ENCODE data around the gene FOLR2.

FOLR2 gene

GRCh38 chr11:72223615-72224563 is 7.3 kb downstream of the FOLR2 start:
- DNase-seq (ENCODE audit: low read depth), result no peak
- TF ChIP-seq, protein P1, sequence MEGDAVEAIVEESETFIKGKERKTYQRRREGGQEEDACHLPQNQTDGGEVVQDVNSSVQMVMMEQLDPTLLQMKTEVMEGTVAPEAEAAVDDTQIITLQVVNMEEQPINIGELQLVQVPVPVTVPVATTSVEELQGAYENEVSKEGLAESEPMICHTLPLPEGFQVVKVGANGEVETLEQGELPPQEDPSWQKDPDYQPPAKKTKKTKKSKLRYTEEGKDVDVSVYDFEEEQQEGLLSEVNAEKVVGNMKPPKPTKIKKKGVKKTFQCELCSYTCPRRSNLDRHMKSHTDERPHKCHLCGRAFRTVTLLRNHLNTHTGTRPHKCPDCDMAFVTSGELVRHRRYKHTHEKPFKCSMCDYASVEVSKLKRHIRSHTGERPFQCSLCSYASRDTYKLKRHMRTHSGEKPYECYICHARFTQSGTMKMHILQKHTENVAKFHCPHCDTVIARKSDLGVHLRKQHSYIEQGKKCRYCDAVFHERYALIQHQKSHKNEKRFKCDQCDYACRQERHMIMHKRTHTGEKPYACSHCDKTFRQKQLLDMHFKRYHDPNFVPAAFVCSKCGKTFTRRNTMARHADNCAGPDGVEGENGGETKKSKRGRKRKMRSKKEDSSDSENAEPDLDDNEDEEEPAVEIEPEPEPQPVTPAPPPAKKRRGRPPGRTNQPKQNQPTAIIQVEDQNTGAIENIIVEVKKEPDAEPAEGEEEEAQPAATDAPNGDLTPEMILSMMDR (IDR thresholded peaks at IDR 0.05; ENCODE audit: low read depth, low read length, missing control alignments), result no peak

DNA sequence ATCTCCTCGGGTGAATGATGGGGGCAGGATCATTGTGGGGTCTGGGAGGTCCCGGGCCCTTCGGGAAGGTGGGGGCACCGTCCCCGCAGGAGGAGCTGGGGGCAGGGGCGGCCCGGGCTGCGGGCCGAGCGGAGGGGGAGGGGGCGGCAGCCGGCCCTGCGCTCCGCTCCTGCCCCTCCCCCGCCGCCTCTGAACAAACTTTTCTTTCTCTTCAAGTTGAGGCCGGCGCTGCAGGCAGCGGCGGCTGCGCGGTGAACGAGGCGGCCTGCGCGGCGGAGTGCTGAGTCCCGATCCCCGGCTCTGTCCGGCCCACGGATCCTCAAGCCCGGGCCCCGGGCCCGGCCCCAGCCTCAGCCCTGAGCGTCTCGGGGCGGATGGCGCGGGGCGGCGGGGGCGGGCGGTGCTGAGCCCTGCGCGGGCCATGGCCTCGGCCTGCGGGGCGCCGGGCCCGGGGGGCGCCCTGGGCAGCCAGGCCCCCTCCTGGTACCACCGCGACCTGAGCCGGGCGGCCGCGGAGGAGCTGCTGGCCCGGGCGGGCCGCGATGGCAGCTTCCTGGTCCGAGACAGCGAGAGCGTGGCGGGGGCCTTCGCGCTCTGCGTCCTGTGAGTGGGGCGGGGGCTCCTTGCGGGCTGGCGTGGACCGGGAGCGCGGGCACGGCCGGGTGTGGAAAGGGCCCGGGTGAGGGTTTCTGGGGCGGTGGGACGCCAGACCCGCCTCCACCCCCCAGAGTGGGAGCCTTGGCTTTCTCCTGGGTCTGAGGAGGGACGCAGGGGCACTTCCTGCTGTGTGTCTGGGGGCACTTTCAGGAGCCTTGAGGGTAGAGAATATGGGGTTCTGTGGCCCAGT is 8.2 kb downstream of the FOLR2 start, which contains the start of gene INPPL1:
TSS of gene INPPL1 (plus strand) at position 204 of the 847 bp plus-strand sequence. CDS start at position 422, 218 bp downstream.
- TF ChIP-seq, protein P1 (IDR thresholded peaks at IDR 0.05; ENCODE audit: low read depth, low read length, missing control alignments), result no peak
- peak within 1 kb of the TSS; percentile 79 for H3K4me3 ChIP-seq (ENCODE audit: low read depth, low read length)
- no peak for DNase-seq (ENCODE audit: low read depth)

More at GRCh38 chr11:72223615-72224563, 7.3 kb downstream of the FOLR2 start:
- peak overlapping the region; percentile 79 for H3K4me3 ChIP-seq (ENCODE audit: low read depth, low read length)

DNA sequence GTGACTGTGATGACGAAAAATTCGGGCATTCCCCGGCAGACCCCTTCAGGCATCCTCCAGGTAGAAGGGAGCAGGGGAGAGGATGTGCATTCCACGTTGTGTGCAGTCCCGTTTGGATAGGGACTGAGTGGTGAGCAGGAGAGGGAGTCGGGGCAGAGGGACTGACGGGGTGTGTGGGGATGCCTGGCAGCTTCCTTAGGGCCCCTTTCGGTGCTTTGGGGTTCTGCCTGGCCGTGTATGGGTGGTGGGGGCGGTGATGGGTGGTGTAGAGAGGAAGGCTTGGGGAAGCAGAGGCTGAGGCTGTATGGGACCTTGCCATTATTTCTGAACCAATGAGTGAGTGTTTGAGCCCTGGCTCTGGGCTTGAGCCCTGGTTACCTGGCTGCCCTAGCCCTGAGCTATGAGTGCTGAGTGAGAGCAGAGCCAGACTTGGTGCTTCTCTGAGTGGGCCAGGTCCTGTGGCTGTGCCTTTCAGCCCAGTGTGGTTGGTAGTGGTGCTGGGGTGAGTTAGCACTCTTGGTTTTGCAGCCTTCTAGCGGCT is 8.9 kb downstream of the FOLR2 start:
- TF ChIP-seq, protein P1 (IDR thresholded peaks at IDR 0.05; ENCODE audit: low read depth, low read length, missing control alignments), result no peak
- no peak for DNase-seq (ENCODE audit: low read depth)
- peak overlapping the region; percentile 79 for H3K4me3 ChIP-seq (ENCODE audit: low read depth, low read length)

DNA sequence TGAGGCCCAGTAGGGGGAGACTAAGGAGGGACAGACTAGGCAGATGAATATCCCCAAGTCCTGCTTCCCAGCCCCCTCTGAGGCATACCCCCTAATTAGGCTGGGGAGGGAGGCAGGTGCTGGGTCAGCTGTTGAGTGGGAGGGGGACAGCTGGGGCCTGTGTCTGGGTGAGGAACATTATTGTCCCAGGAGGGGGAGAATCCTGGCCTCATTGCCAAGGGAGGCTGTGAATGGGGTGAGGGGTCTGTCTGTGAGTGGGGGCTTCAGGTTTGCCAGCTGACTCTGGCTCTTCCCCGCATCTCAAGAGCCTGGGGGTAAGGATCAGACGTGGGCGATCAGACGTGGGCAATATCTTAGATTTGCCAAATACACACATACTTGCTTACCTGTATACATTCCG is 10.1 kb downstream of the FOLR2 start:
- H3K4me3 ChIP-seq (ENCODE audit: low read depth, low read length), result no peak overlapping the region
- TF ChIP-seq, protein P1 (IDR thresholded peaks at IDR 0.05; ENCODE audit: low read depth, low read length, missing control alignments), result no peak
- DNase-seq (ENCODE audit: low read depth), result no peak

DNA sequence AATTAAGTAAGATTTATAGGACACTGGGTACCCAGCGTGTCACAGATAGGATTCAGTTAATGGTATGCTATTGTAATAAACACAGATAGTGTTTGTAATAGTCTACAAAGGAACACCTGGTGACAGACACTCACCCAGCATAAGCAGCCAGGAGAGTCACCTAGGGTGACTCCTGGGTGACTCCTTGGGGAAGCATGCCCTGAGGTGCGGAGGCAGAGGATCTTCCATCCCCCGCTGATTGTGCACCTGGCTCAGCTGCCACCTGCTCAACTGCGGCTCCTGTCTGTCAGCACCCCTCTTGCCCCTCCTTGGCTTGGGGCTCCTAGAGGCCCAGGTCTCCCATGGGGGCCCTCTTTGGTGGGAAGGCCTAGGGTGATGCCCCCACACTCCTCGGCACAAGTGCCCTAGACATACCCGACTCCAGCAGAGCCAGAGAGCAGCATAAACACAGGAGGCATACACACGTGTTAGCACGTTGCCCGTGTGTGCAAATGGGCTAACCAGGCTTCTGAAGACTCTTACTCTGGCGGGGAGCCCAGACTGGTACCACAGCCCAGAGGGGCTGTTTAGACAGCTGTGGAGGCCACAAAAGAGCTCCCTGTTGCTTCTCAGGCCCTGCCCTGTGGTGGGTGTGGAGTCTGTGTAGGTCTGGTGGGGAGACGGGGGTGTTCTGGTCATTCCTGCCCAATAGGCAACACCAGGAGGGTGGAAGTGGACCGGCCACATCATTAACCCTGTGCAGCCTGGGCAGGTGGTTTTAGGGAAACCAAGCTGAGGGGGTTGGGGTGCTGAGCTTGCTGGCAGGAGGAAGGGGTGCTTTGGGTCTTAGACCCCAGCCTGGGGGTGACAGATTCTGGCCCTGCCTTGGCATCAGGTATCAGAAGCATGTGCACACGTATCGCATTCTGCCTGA is 11.0 kb downstream of the FOLR2 start:
- DNase-seq (ENCODE audit: low read depth), result no peak
- H3K4me3 ChIP-seq (ENCODE audit: low read depth, low read length), result no peak overlapping the region
- TF ChIP-seq, protein P1 (IDR thresholded peaks at IDR 0.05; ENCODE audit: low read depth, low read length, missing control alignments), result no peak
